Activated gamma-delta T cell (primary cell): Measurements from ENCODE around the gene JAM2.
A peak's percentile ranks its signal among the peaks of the same experiment; 100 is the strongest.

ENCODE experiments used
- DNase-seq: peaks from one replicate; lab custom pipeline; 2025; lab: John Stamatoyannopoulos, UW

JAM2 gene

GRCh38 chr21:25717491-25718147 is 78.6 kb downstream of the JAM2 start:
- DNase-seq = no peak

GRCh38 chr21:25721987-25722386 is 82.9 kb downstream of the JAM2 start:
- DNase-seq = no peak

GRCh38 chr21:25722631-25723030 is 83.6 kb downstream of the JAM2 start:
- no peak for DNase-seq

- no peak for DNase-seq
Measured at GRCh38 chr21:25732091-25732760, 93.2 kb downstream of the JAM2 start.

GRCh38 chr21:25733859-25734653 is 95.0 kb downstream of the JAM2 start:
- no peak for DNase-seq

- no peak for DNase-seq
Measured at GRCh38 chr21:25734654-25734903, 95.5 kb downstream of the JAM2 start.

GRCh38 chr21:25734904-25735645 is 96.0 kb downstream of the JAM2 start, which contains the start of the genes ATP5PF and GABPA:
ATP5PF (minus strand) TSS chr21:25734904; CDS start chr21:25729794, 5,110 bp downstream.
GABPA (plus strand) TSS chr21:25734972; CDS start chr21:25741599, 6,627 bp downstream.
- peak; percentile 90 for DNase-seq

- DNase-seq = no peak
Measured at GRCh38 chr21:25735646-25736597, 96.9 kb downstream of the JAM2 start.

GRCh38 chr21:25737421-25737820 is 98.4 kb downstream of the JAM2 start:
- DNase-seq = no peak

- no peak for DNase-seq
Measured at GRCh38 chr21:25742900-25743299, 103.8 kb downstream of the JAM2 start.

- no peak for DNase-seq
Measured at GRCh38 chr21:25744854-25745253, 105.8 kb downstream of the JAM2 start.

GRCh38 chr21:25750085-25750484 is 111.0 kb downstream of the JAM2 start:
- DNase-seq = no peak

- no peak for DNase-seq
Measured at GRCh38 chr21:25752416-25752815, 113.4 kb downstream of the JAM2 start.

- DNase-seq = no peak
Measured at GRCh38 chr21:25756190-25756932, 117.3 kb downstream of the JAM2 start.

- DNase-seq = no peak
Measured at GRCh38 chr21:25757531-25757930, 118.5 kb downstream of the JAM2 start.

- no peak for DNase-seq
Measured at GRCh38 chr21:25759573-25759972, 120.5 kb downstream of the JAM2 start.

GRCh38 chr21:25760061-25760460 is 121.0 kb downstream of the JAM2 start:
- no peak for DNase-seq

- DNase-seq = no peak
Measured at GRCh38 chr21:25760677-25761076, 121.6 kb downstream of the JAM2 start.

- no peak for DNase-seq
Measured at GRCh38 chr21:25764065-25764464, 125.0 kb downstream of the JAM2 start.
